Liver (tissue), 9 donors: Measurements from ENCODE around the gene PATE1. TPM values are rescaled to one million over a fixed set of nuclear protein-coding genes. Genes with fewer than 3 reads are reported as not detected.

ENCODE experiments used
- DNase-seq: peaks from one replicate; pipeline ENCODE4 v3.0.0-alpha.2; 2017; ENCODE audit warnings: low spot score
- H3K27ac ChIP-seq, 2 donors: one replicate each; pipeline ENCODE4 v1.7.0; 2013; ENCODE audit warnings: inconsistent platforms in 2 of 2, low read length in 2 of 2, control low read depth in 1 of 2, low read depth in 1 of 2, mild to moderate bottlenecking in 1 of 2
- H3K27me3 ChIP-seq, 4 donors: one replicate each; pipeline versions ENCODE4 v1.6.1 to v1.7.0; 2013; ENCODE audit warnings: low read length in 3 of 4, inconsistent platforms in 1 of 4, mild to moderate bottlenecking in 1 of 4, moderate library complexity in 1 of 4; ENCODE audit not compliant: control insufficient read depth in 4 of 4, insufficient read depth in 4 of 4
- H3K36me3 ChIP-seq, 4 donors: one replicate each; pipeline versions ENCODE4 v1.6.1 to v1.7.0; 2013; ENCODE audit warnings: low read length in 3 of 4, mild to moderate bottlenecking in 3 of 4, low read depth in 1 of 4, moderate library complexity in 1 of 4; ENCODE audit not compliant: control insufficient read depth in 4 of 4, insufficient read depth in 3 of 4
- H3K4me1 ChIP-seq, 4 donors: one replicate each; pipeline versions ENCODE4 v1.6.1 to v1.7.0; 2013; ENCODE audit warnings: low read length in 3 of 4, mild to moderate bottlenecking in 3 of 4, moderate library complexity in 1 of 4; ENCODE audit not compliant: control insufficient read depth in 4 of 4, insufficient read depth in 4 of 4
- H3K4me3 ChIP-seq, 3 donors: one replicate each; pipeline versions ENCODE4 v1.6.1 to v1.7.0; 2013; ENCODE audit warnings: low read length in 3 of 3, control low read depth in 1 of 3, low read depth in 1 of 3, mild to moderate bottlenecking in 1 of 3
- H3K9ac ChIP-seq, 2 donors: one replicate each; pipeline ENCODE4 v1.7.0; 2013; ENCODE audit warnings: low read length in 2 of 2, mild to moderate bottlenecking in 2 of 2, moderate library complexity in 2 of 2, control low read depth in 1 of 2, low read depth in 1 of 2
- H3K9me3 ChIP-seq, 4 donors: one replicate each; pipeline versions ENCODE4 v1.6.1 to v1.7.0; 2013; ENCODE audit warnings: low read length in 3 of 4; ENCODE audit not compliant: control insufficient read depth in 4 of 4
- CTCF ChIP-seq: fragments of 150-350 bp; IDR thresholded peaks from 2 replicates; pipeline ENCODE4 v1.5.1; 2017; ENCODE audit warnings: improper control_type of control experiment, low read depth, low read length; ENCODE audit not compliant: missing input control
- EGR1 ChIP-seq, 2 donors: IDR thresholded peaks; 2 replicates each; pipeline ENCODE4 v1.6.1; 2016 to 2018; ENCODE audit warnings: antibody characterized with exemption in 2 of 2, low read depth in 2 of 2
- FOXA1 ChIP-seq: IDR thresholded peaks from 2 replicates; pipeline ENCODE4 v1.6.1; 2016; ENCODE audit warnings: antibody characterized with exemption
- GABPA ChIP-seq, 2 donors: IDR thresholded peaks in 1 of 2; conservative IDR thresholded peaks in 1 of 2; 2 replicates each; pipeline ENCODE4 v1.6.1; 2016; ENCODE audit warnings: antibody characterized with exemption in 2 of 2, mild to moderate bottlenecking in 1 of 2, moderate library complexity in 1 of 2
- HNF4A ChIP-seq, 2 donors: conservative IDR thresholded peaks; 2 replicates each; pipeline ENCODE4 v1.6.1; 2016; ENCODE audit warnings: antibody characterized with exemption in 2 of 2, mild to moderate bottlenecking in 2 of 2
- JUND ChIP-seq, 2 donors: IDR thresholded peaks; 2 replicates each; pipeline ENCODE4 v1.6.1; 2016; ENCODE audit warnings: antibody characterized with exemption in 2 of 2
- NR2F2 ChIP-seq: IDR thresholded peaks from 2 replicates; pipeline ENCODE4 v1.6.1; 2016; ENCODE audit warnings: antibody characterized with exemption
- RAD21 ChIP-seq, 2 donors: IDR thresholded peaks; 2 replicates each; pipeline ENCODE4 v1.6.1; 2016; ENCODE audit warnings: antibody characterized with exemption in 2 of 2, mild to moderate bottlenecking in 2 of 2
- RXRA ChIP-seq, 2 donors: IDR thresholded peaks; 2 replicates each; pipeline ENCODE4 v1.6.1; 2017 to 2018; ENCODE audit warnings: antibody characterized with exemption in 2 of 2, mild to moderate bottlenecking in 1 of 2
- SP1 ChIP-seq: IDR thresholded peaks from 2 replicates; pipeline ENCODE4 v1.6.1; 2018; ENCODE audit warnings: antibody characterized with exemption, mild to moderate bottlenecking
- TAF1 ChIP-seq: conservative IDR thresholded peaks from 2 replicates; pipeline ENCODE4 v1.6.1; 2016; ENCODE audit warnings: antibody characterized with exemption, mild to moderate bottlenecking
- YY1 ChIP-seq: IDR thresholded peaks from 2 replicates; pipeline ENCODE4 v1.6.1; 2016; ENCODE audit warnings: antibody characterized with exemption, mild to moderate bottlenecking
- WGBS: extraction: QIAGEN DNeasy Blood & Tissue Kit; methylation state at CpG from one replicate; pipeline ENCODE4 v1.1.7; 2013; 5-methylcytosine and 5-hydroxymethylcytosine counted together
- polyA plus RNA-seq, 2 donors: library from polyadenylated mRNA; stranded (reverse) in 1 of 2; unstranded in 1 of 2; fragments of 200-250 nt in 1 of 2; fragments of >200 nt in 1 of 2; fragmentation: Nextera tagmentation in 1 of 2; extraction: Ambion mirVana in 1 of 2; gene quantifications; one replicate each; pipeline versions ENCODE4 v1.2.1 to v1.2.3, GENCODE V29; 2013 to 2015
- total RNA-seq, 2 donors: library from RNA; depleted of rRNA; stranded (reverse); fragments of >200 nt; gene quantifications; one replicate each; pipeline ENCODE4 v1.2.3, GENCODE V29; 2014
- TF ChIP-seq, protein P1 (sequence below): IDR thresholded peaks from 2 replicates; pipeline ENCODE4 v1.6.1; 2016; ENCODE audit warnings: antibody characterized with exemption
- TF ChIP-seq, protein P2 (sequence below): IDR thresholded peaks from 2 replicates; pipeline ENCODE4 v1.6.1; 2016; ENCODE audit warnings: antibody characterized with exemption, mild to moderate bottlenecking
- donor health status: healthy.
- donor health status: healthy.
- donor health status: healthy.
- donor health status: healthy.
- donor health status: healthy.

Gene PATE1
- total and polyA plus RNA-seq, 4 donors = not detected

GRCh38 chr11:125768336-125769046 is 22.4 kb downstream of the PATE1 start:
- Histone ChIP-seq H3K27ac (no peak overlapping the region), H3K4me3 (no peak overlapping the region), H3K9me3 (no peaks in the 10 kb centered on the region), H3K4me1 (no peaks in the 10 kb centered on the region), H3K9ac (no peak overlapping the region), H3K36me3 (no peaks in the 10 kb centered on the region), H3K27me3 (peaks cover 0 to 10% (median 0%) of the 10 kb centered on the region in 4 donors)
- TF ChIP-seq, protein P1, sequence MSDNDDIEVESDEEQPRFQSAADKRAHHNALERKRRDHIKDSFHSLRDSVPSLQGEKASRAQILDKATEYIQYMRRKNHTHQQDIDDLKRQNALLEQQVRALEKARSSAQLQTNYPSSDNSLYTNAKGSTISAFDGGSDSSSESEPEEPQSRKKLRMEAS = no peak
- no peak for TF ChIP-seq HNF4A (conservative IDR thresholded peaks at IDR 0.05)
- TF ChIP-seq CTCF = no peak
- TF ChIP-seq EGR1 (IDR thresholded peaks at IDR 0.05; ENCODE audit: low read depth in 2 of 2) = no peak
- no peak for TF ChIP-seq FOXA1
- TF ChIP-seq YY1 = no peak
- no peak for TF ChIP-seq RXRA (IDR thresholded peaks at IDR 0.05)
- TF ChIP-seq TAF1 = no peak
- TF ChIP-seq, protein P2, sequence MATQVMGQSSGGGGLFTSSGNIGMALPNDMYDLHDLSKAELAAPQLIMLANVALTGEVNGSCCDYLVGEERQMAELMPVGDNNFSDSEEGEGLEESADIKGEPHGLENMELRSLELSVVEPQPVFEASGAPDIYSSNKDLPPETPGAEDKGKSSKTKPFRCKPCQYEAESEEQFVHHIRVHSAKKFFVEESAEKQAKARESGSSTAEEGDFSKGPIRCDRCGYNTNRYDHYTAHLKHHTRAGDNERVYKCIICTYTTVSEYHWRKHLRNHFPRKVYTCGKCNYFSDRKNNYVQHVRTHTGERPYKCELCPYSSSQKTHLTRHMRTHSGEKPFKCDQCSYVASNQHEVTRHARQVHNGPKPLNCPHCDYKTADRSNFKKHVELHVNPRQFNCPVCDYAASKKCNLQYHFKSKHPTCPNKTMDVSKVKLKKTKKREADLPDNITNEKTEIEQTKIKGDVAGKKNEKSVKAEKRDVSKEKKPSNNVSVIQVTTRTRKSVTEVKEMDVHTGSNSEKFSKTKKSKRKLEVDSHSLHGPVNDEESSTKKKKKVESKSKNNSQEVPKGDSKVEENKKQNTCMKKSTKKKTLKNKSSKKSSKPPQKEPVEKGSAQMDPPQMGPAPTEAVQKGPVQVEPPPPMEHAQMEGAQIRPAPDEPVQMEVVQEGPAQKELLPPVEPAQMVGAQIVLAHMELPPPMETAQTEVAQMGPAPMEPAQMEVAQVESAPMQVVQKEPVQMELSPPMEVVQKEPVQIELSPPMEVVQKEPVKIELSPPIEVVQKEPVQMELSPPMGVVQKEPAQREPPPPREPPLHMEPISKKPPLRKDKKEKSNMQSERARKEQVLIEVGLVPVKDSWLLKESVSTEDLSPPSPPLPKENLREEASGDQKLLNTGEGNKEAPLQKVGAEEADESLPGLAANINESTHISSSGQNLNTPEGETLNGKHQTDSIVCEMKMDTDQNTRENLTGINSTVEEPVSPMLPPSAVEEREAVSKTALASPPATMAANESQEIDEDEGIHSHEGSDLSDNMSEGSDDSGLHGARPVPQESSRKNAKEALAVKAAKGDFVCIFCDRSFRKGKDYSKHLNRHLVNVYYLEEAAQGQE = no peak
- no peak for TF ChIP-seq JUND (IDR thresholded peaks at IDR 0.05)
- TF ChIP-seq SP1 = no peak
- TF ChIP-seq GABPA (IDR thresholded peaks at IDR 0.05 in 1 of 2, conservative IDR thresholded peaks at IDR 0.05 in 1 of 2) = no peak
- no peak for TF ChIP-seq RAD21 (IDR thresholded peaks at IDR 0.05)
- TF ChIP-seq NR2F2 = no peak
- DNase-seq = no peak
- WGBS = 50% methylated on average over 10 of the region's 10 CpGs

GRCh38 chr11:125770583-125770982 is 24.5 kb downstream of the PATE1 start:
- Histone ChIP-seq H3K27me3 (peaks cover 0 to 3% (median 0%) of the 10 kb centered on the region in 4 donors), H3K27ac (no peak overlapping the region), H3K36me3 (no peaks in the 10 kb centered on the region), H3K9ac (no peak overlapping the region), H3K4me1 (no peaks in the 10 kb centered on the region), H3K4me3 (no peak overlapping the region), H3K9me3 (no peaks in the 10 kb centered on the region)
- 70% methylated on average over 2 of the region's 2 CpGs for WGBS
- DNase-seq = no peak
- TF ChIP-seq SP1 (no peak), CTCF (no peak), YY1 (no peak)
- TF ChIP-seq, protein P2 = no peak
